ENCODE data around the gene PTX4. TPM values are rescaled to one million over a fixed set of nuclear protein-coding genes. Genes with fewer than 3 reads are reported as not detected.

Gene PTX4
- polyA plus RNA-seq, 1 donor (not counting 4 experiments of a cell fraction or from before 2014, with no cell fraction given): not detected

- dilution Hi-C loops (cut with MboI; ENCODE audit: extremely low pct_ligation_motif_present, low sequenced_read_pairs): no loop called here
- H3K4me1 ChIP-seq (ENCODE audit: control insufficient read depth, extremely low read depth, insufficient read depth, low read length): peaks cover 6% of the 10 kb centered on the region
- TF ChIP-seq CTCF (optimal IDR thresholded peaks at IDR 0.05 in 1 of 3, IDR thresholded peaks at IDR 0.05 in 1 of 3, conservative IDR thresholded peaks at IDR 0.05 in 1 of 3; ENCODE audit: extremely low read depth in 1 of 3, insufficient read depth in 2 of 3, low read length in 3 of 3) (no peak), EZH2 (IDR thresholded peaks at IDR 0.05; ENCODE audit: low read length) (no peak)
- FAIRE-seq (no peak), DNase-seq (ENCODE audit: low read depth, low spot score) (no peak)
- H3K36me3 ChIP-seq (ENCODE audit: control insufficient read depth in 2 of 2, extremely low read depth in 1 of 2, insufficient read depth in 2 of 2, low read length in 2 of 2): peaks cover 11% of the 10 kb centered on the region in 2 experiments
- H4K20me1 ChIP-seq (ENCODE audit: control insufficient read depth, extremely low read depth, insufficient read depth, low read length): no peaks in the 10 kb centered on the region
- H3K4me3 ChIP-seq (ENCODE audit: control insufficient read depth in 2 of 3, extremely low read depth in 1 of 3, insufficient read depth in 2 of 3, low read depth in 1 of 3, low read length in 3 of 3): no peak overlapping the region
- peaks cover 23% of the 10 kb centered on the region for H3K79me2 ChIP-seq (ENCODE audit: control insufficient read depth, insufficient read depth, low read length)
- H3K27me3 ChIP-seq (ENCODE audit: control insufficient read depth, extremely low read depth, insufficient read depth, low read length): no peaks in the 10 kb centered on the region
- H3K27ac ChIP-seq (ENCODE audit: control insufficient read depth, insufficient read depth, low read length): no peak overlapping the region
- no peaks in the 10 kb centered on the region for H3K9me1 ChIP-seq (ENCODE audit: control insufficient read depth, extremely low read depth, insufficient read depth, low read length)
- no peak overlapping the region for H3K9ac ChIP-seq (ENCODE audit: control insufficient read depth, extremely low read depth, insufficient read depth, low read length)
- no peaks in the 10 kb centered on the region for H3K9me3 ChIP-seq (ENCODE audit: control insufficient read depth, low read depth, low read length)
- H3K4me2 ChIP-seq (ENCODE audit: control insufficient read depth, extremely low read depth, insufficient read depth, low read depth, low read length): no peak overlapping the region
- no peak overlapping the region for H2AFZ ChIP-seq (ENCODE audit: control insufficient read depth, low read length)
Measured at GRCh38 chr16:1498899-1499676, 10.3 kb upstream of the PTX4 start.

- no peak overlapping the region for H2AFZ ChIP-seq (ENCODE audit: control insufficient read depth, low read length)
- H3K9me3 ChIP-seq (ENCODE audit: control insufficient read depth, low read depth, low read length): no peaks in the 10 kb centered on the region
- no peak overlapping the region for H3K4me3 ChIP-seq (ENCODE audit: control insufficient read depth in 2 of 3, extremely low read depth in 1 of 3, insufficient read depth in 2 of 3, low read depth in 1 of 3, low read length in 3 of 3)
- no peaks in the 10 kb centered on the region for H4K20me1 ChIP-seq (ENCODE audit: control insufficient read depth, extremely low read depth, insufficient read depth, low read length)
- no peak overlapping the region for H3K27ac ChIP-seq (ENCODE audit: control insufficient read depth, insufficient read depth, low read length)
- peaks cover 4 to 8% of the 10 kb centered on the region in 2 experiments for H3K36me3 ChIP-seq (ENCODE audit: control insufficient read depth in 2 of 2, extremely low read depth in 1 of 2, insufficient read depth in 2 of 2, low read length in 2 of 2)
- no peak overlapping the region for H3K4me2 ChIP-seq (ENCODE audit: control insufficient read depth, extremely low read depth, insufficient read depth, low read depth, low read length)
- H3K9me1 ChIP-seq (ENCODE audit: control insufficient read depth, extremely low read depth, insufficient read depth, low read length): no peaks in the 10 kb centered on the region
- H3K79me2 ChIP-seq (ENCODE audit: control insufficient read depth, insufficient read depth, low read length): peaks cover 30% of the 10 kb centered on the region
- H3K27me3 ChIP-seq (ENCODE audit: control insufficient read depth, extremely low read depth, insufficient read depth, low read length): no peaks in the 10 kb centered on the region
- FAIRE-seq: no peak
- H3K4me1 ChIP-seq (ENCODE audit: control insufficient read depth, extremely low read depth, insufficient read depth, low read length): peaks cover 14% of the 10 kb centered on the region
- no peak for DNase-seq (ENCODE audit: low read depth, low spot score)
- dilution Hi-C loops (cut with MboI; ENCODE audit: extremely low pct_ligation_motif_present, low sequenced_read_pairs): no loop called here
- H3K9ac ChIP-seq (ENCODE audit: control insufficient read depth, extremely low read depth, insufficient read depth, low read length): no peak overlapping the region
- TF ChIP-seq EZH2 (IDR thresholded peaks at IDR 0.05; ENCODE audit: low read length) (no peak), CTCF (optimal IDR thresholded peaks at IDR 0.05 in 1 of 3, IDR thresholded peaks at IDR 0.05 in 1 of 3, conservative IDR thresholded peaks at IDR 0.05 in 1 of 3; ENCODE audit: extremely low read depth in 1 of 3, insufficient read depth in 2 of 3, low read length in 3 of 3) (no peak)
Measured at GRCh38 chr16:1497014-1497598, 8.4 kb upstream of the PTX4 start.

Measured in keratinocyte (primary cell).